ENCODE measurements around the gene MUSTN1. TPM values are rescaled to one million over a fixed set of nuclear protein-coding genes. Genes with fewer than 3 reads are reported as not detected.
A peak's percentile ranks its signal among the peaks of the same experiment; 100 is the strongest.

The MUSTN1 gene
- total RNA-seq, 1 donor from 2014 or later, result 4.1 TPM

GRCh38 chr3:52809149-52809548 is 25.7 kb downstream of the MUSTN1 start:
- no peaks in the 10 kb centered on the region for H3K4me1 Mint-ChIP-seq
- DNase-seq (ENCODE audit: low read depth, low spot score), result no peak
- H3K27ac Mint-ChIP-seq (ENCODE audit: unreplicated experiment), result no peak overlapping the region
- no peaks in the 10 kb centered on the region for H3K36me3 Mint-ChIP-seq (ENCODE audit: low read depth)
- no peaks in the 10 kb centered on the region for H3K27me3 Mint-ChIP-seq (ENCODE audit: low read depth)
- no peaks in the 10 kb centered on the region for H3K9me3 Mint-ChIP-seq
- TF ChIP-seq CTCF (conservative IDR thresholded peaks at IDR 0.05), result no peak
- H3K4me3 Mint-ChIP-seq, result no peak overlapping the region

GRCh38 chr3:52805270-52806039 is 29.4 kb downstream of the MUSTN1 start:
- no peaks in the 10 kb centered on the region for H3K36me3 Mint-ChIP-seq (ENCODE audit: low read depth)
- H3K4me1 Mint-ChIP-seq, result no peaks in the 10 kb centered on the region
- H3K4me3 Mint-ChIP-seq, result no peak overlapping the region
- H3K9me3 Mint-ChIP-seq, result no peaks in the 10 kb centered on the region
- no peak for DNase-seq (ENCODE audit: low read depth, low spot score)
- no peaks in the 10 kb centered on the region for H3K27me3 Mint-ChIP-seq (ENCODE audit: low read depth)
- H3K27ac Mint-ChIP-seq (ENCODE audit: unreplicated experiment), result peak overlapping the region; percentile 81
- no peak for TF ChIP-seq CTCF (conservative IDR thresholded peaks at IDR 0.05)

- Mint-ChIP-seq H3K27ac (ENCODE audit: unreplicated experiment) (no peak overlapping the region), H3K36me3 (ENCODE audit: low read depth) (no peaks in the 10 kb centered on the region), H3K4me3 (no peak overlapping the region), H3K27me3 (ENCODE audit: low read depth) (no peaks in the 10 kb centered on the region), H3K9me3 (no peaks in the 10 kb centered on the region), H3K4me1 (no peaks in the 10 kb centered on the region)
- TF ChIP-seq CTCF (conservative IDR thresholded peaks at IDR 0.05), result no peak
- no peak for DNase-seq (ENCODE audit: low read depth, low spot score)
Measured at GRCh38 chr3:52801839-52802238, 33.0 kb downstream of the MUSTN1 start.

- Mint-ChIP-seq H3K36me3 (ENCODE audit: low read depth) (no peaks in the 10 kb centered on the region), H3K9me3 (no peaks in the 10 kb centered on the region), H3K4me1 (no peaks in the 10 kb centered on the region), H3K27ac (ENCODE audit: unreplicated experiment) (peak overlapping the region; percentile 35), H3K4me3 (no peak overlapping the region), H3K27me3 (ENCODE audit: low read depth) (no peaks in the 10 kb centered on the region)
- DNase-seq (ENCODE audit: low read depth, low spot score), result no peak
- no peak for TF ChIP-seq CTCF (conservative IDR thresholded peaks at IDR 0.05)
Measured at GRCh38 chr3:52800079-52800478, 34.7 kb downstream of the MUSTN1 start.

- Mint-ChIP-seq H3K27ac (ENCODE audit: unreplicated experiment) (no peak overlapping the region), H3K9me3 (no peaks in the 10 kb centered on the region), H3K27me3 (ENCODE audit: low read depth) (no peaks in the 10 kb centered on the region), H3K36me3 (ENCODE audit: low read depth) (no peaks in the 10 kb centered on the region), H3K4me1 (peaks cover 10% of the 10 kb centered on the region), H3K4me3 (no peak overlapping the region)
- peak; percentile 18 for DNase-seq (ENCODE audit: low read depth, low spot score)
- TF ChIP-seq CTCF (conservative IDR thresholded peaks at IDR 0.05), result peak; percentile 61
Measured at GRCh38 chr3:52798978-52799476, 35.8 kb downstream of the MUSTN1 start.
